ENCODE measurements around the gene SP1. TPM values are rescaled to one million over a fixed set of nuclear protein-coding genes. Genes with fewer than 3 reads are reported as not detected.
A peak's percentile ranks its signal among the peaks of the same experiment; 100 is the strongest.

SP1 gene
- total and polyA plus RNA-seq, 9 of the 15 experiments (the other 6 are each of a cell fraction or from before 2014, with no cell fraction given): 8.0 to 65.5 (median 41.6) TPM

DNA sequence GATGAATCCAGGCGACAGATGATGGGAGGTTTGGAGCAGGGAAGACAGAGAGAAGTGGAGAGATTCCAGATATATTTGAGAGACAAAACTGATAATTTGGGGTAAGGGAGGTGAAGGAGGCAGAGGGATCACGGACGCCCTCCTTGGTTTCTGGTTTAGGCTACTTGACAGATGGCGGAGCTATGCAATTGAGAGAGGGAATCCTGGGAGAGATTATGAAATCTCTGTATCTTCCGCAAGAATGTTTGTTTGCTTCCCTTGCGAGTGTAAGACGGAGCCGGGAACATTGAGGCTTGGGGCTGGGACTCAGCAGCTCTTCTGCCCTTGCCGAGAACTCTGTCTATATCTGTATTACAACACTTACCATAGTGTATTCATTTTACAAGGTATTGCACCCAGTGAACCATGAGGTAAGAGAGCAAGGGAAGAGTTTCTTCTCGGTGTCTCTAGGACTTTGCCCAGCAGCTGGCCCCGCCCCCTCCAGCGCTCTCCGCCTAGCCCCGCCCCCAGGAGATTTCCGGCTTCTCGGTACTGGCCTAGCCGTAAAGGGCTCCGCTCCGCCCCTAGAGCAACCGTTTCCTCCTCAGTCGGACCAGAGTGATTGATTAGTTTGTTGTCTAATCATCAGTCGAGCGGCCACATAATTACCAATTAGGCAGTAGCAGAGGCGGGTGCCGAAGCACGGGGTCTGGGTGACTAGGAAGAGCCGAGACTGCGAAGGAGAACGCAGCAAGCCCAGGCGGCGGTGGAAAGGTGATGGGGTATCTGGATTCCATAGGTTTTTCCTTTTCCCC, 61.3 kb downstream of the SP1 start, which contains the start of gene PRR13 (continued):
- TF ChIP-seq NR1H2 (CRISPR knock-in tag; IDR thresholded peaks at IDR 0.05): no peak
- TF ChIP-seq ZNF133 (CRISPR knock-in tag; IDR thresholded peaks at IDR 0.05): no peak
- no peak for TF ChIP-seq CSDE1 (IDR thresholded peaks at IDR 0.05)
- no peak for TF ChIP-seq ZBTB8A (IDR thresholded peaks at IDR 0.05; ENCODE audit: partially characterized antibody)
- TF ChIP-seq, protein P1, sequence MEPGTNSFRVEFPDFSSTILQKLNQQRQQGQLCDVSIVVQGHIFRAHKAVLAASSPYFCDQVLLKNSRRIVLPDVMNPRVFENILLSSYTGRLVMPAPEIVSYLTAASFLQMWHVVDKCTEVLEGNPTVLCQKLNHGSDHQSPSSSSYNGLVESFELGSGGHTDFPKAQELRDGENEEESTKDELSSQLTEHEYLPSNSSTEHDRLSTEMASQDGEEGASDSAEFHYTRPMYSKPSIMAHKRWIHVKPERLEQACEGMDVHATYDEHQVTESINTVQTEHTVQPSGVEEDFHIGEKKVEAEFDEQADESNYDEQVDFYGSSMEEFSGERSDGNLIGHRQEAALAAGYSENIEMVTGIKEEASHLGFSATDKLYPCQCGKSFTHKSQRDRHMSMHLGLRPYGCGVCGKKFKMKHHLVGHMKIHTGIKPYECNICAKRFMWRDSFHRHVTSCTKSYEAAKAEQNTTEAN (CRISPR knock-in tag; IDR thresholded peaks at IDR 0.05): no peak
- TF ChIP-seq ZNF24 (IDR thresholded peaks at IDR 0.05): no peak
- no peak for TF ChIP-seq SRSF1 (IDR thresholded peaks at IDR 0.05; ENCODE audit: low read depth, low read length)
- TF ChIP-seq U2AF1 (optimal IDR thresholded peaks at IDR 0.05; ENCODE audit: low read depth, low read length): no peak
- no peak for TF ChIP-seq GABPB2 (CRISPR knock-in tag; conservative IDR thresholded peaks at IDR 0.05)
- no peak; the same call in 1 of the 2 replicates for TF ChIP-seq ZKSCAN8 (CRISPR knock-in tag; IDR thresholded peaks at IDR 0.05)
- TF ChIP-seq HMG20A (CRISPR knock-in tag; conservative IDR thresholded peaks at IDR 0.05): no peak
- TF ChIP-seq PHTF2 (CRISPR knock-in tag; IDR thresholded peaks at IDR 0.05): peak; percentile 53; the same call in 1 of the 2 replicates
- TF ChIP-seq CHD1 (IDR thresholded peaks at IDR 0.05; ENCODE audit: low read length): no peak
- TF ChIP-seq SMARCE1 (IDR thresholded peaks at IDR 0.05): peak; percentile 66
- TF ChIP-seq E2F3 (CRISPR knock-in tag; IDR thresholded peaks at IDR 0.05): no peak
- no peak for TF ChIP-seq BCL6 (CRISPR knock-in tag; IDR thresholded peaks at IDR 0.05)
- peak; percentile 78 for TF ChIP-seq GABPA (tag; conservative IDR thresholded peaks at IDR 0.05; ENCODE audit: low read depth)
- no peak for TF ChIP-seq HDAC3 (IDR thresholded peaks at IDR 0.05; ENCODE audit: borderline replicate concordance, partially characterized antibody)
- TF ChIP-seq FOXJ3 (CRISPR knock-in tag; IDR thresholded peaks at IDR 0.05): no peak
- no peak for TF ChIP-seq DACH1 (IDR thresholded peaks at IDR 0.05; ENCODE audit: partially characterized antibody)
- no peak for TF ChIP-seq ZNF507 (tag; conservative IDR thresholded peaks at IDR 0.05)
- no peak for TF ChIP-seq SIN3B (IDR thresholded peaks at IDR 0.05; ENCODE audit: low read depth)
- TF ChIP-seq HOXB6 (CRISPR knock-in tag; IDR thresholded peaks at IDR 0.05; ENCODE audit: borderline replicate concordance): no peak
- TF ChIP-seq, protein P2, sequence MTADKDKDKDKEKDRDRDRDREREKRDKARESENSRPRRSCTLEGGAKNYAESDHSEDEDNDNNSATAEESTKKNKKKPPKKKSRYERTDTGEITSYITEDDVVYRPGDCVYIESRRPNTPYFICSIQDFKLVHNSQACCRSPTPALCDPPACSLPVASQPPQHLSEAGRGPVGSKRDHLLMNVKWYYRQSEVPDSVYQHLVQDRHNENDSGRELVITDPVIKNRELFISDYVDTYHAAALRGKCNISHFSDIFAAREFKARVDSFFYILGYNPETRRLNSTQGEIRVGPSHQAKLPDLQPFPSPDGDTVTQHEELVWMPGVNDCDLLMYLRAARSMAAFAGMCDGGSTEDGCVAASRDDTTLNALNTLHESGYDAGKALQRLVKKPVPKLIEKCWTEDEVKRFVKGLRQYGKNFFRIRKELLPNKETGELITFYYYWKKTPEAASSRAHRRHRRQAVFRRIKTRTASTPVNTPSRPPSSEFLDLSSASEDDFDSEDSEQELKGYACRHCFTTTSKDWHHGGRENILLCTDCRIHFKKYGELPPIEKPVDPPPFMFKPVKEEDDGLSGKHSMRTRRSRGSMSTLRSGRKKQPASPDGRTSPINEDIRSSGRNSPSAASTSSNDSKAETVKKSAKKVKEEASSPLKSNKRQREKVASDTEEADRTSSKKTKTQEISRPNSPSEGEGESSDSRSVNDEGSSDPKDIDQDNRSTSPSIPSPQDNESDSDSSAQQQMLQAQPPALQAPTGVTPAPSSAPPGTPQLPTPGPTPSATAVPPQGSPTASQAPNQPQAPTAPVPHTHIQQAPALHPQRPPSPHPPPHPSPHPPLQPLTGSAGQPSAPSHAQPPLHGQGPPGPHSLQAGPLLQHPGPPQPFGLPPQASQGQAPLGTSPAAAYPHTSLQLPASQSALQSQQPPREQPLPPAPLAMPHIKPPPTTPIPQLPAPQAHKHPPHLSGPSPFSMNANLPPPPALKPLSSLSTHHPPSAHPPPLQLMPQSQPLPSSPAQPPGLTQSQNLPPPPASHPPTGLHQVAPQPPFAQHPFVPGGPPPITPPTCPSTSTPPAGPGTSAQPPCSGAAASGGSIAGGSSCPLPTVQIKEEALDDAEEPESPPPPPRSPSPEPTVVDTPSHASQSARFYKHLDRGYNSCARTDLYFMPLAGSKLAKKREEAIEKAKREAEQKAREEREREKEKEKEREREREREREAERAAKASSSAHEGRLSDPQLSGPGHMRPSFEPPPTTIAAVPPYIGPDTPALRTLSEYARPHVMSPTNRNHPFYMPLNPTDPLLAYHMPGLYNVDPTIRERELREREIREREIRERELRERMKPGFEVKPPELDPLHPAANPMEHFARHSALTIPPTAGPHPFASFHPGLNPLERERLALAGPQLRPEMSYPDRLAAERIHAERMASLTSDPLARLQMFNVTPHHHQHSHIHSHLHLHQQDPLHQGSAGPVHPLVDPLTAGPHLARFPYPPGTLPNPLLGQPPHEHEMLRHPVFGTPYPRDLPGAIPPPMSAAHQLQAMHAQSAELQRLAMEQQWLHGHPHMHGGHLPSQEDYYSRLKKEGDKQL (CRISPR knock-in tag; IDR thresholded peaks at IDR 0.05; ENCODE audit: borderline replicate concordance): no peak
- TF ChIP-seq MTF1 (CRISPR knock-in tag; IDR thresholded peaks at IDR 0.05; ENCODE audit: borderline replicate concordance): no peak
